ENCODE results near the gene HPS4. TPM values are rescaled to one million over a fixed set of nuclear protein-coding genes. Genes with fewer than 3 reads are reported as not detected.

HPS4 gene
- total and polyA plus RNA-seq, 2 of the 8 experiments (the other 6 are each of a cell fraction or from before 2014, with no cell fraction given): 28.0 to 35.2 TPM

DNA sequence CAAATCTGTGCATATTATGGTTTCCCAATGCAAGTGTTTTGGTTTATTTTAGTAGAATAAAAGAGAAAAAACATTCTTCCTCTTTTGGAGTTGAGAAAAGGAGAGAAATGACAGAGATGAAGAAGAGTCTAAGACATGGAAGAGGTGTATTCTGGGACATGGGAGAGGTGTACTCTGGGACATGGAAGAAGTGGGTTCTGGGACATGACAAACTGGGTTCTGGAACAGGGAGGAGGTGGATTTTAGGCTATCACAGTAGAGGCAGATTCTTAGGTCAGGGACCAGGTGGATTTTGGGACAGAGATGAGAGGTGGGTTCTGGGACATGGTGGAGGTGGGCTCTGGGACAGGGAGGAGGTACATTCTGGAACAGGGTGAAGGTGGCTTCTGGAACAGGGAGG is 56.7 kb downstream of the HPS4 start (continued):
- TF ChIP-seq CHD7 (IDR thresholded peaks at IDR 0.05; ENCODE audit: insufficient replicate concordance, low read length): no peak
- no peak for TF ChIP-seq YY1 (IDR thresholded peaks at IDR 0.05; ENCODE audit: low read depth, low read length)
- TF ChIP-seq BACH1 (IDR thresholded peaks at IDR 0.05; ENCODE audit: low read length): no peak
- no peak for TF ChIP-seq RAD21 (IDR thresholded peaks at IDR 0.05 in 1 of 2, conservative IDR thresholded peaks at IDR 0.05 in 1 of 2; ENCODE audit: low read depth in 2 of 2, low read length in 2 of 2)
- TF ChIP-seq HDAC2 (IDR thresholded peaks at IDR 0.05; ENCODE audit: borderline replicate concordance in 1 of 2, low read depth in 2 of 2, low read length in 2 of 2): no peak
- TF ChIP-seq SIRT6 (IDR thresholded peaks at IDR 0.05; ENCODE audit: low read length): no peak
- no peak for TF ChIP-seq POU5F1 (IDR thresholded peaks at IDR 0.05; ENCODE audit: low read depth, low read length)
- TF ChIP-seq SIX5 (IDR thresholded peaks at IDR 0.05; ENCODE audit: low read depth, low read length): no peak
- no peak for TF ChIP-seq TAF7 (optimal IDR thresholded peaks at IDR 0.05; ENCODE audit: borderline replicate concordance, low read depth, low read length)
- no peak for TF ChIP-seq MAFK (IDR thresholded peaks at IDR 0.05; ENCODE audit: low read depth, low read length)
- no peak for TF ChIP-seq PHF8 (conservative IDR thresholded peaks at IDR 0.05; ENCODE audit: low read depth, low read length)
- no peak for TF ChIP-seq RFX5 (IDR thresholded peaks at IDR 0.05; ENCODE audit: borderline replicate concordance, low read depth, low read length)

All from H1 (cell line).